OCI-LY7 (cell line): ENCODE data around the gene TOR3A. TPM values are rescaled to one million over a fixed set of nuclear protein-coding genes. Genes with fewer than 3 reads are reported as not detected.

ENCODE experiments used
- Bru-seq: library from RNA; stranded (reverse); fragments of 400-500 nt; gene quantifications from one replicate; lab custom pipeline; 2021; lab: Mats Ljungman, UMichigan
- BruChase-seq, 2 experiments: library from RNA; stranded (reverse); fragments of 400-500 nt; gene quantifications; one replicate each; lab custom pipeline; 2021; lab: Mats Ljungman, UMichigan
- BruUV-seq: library from RNA; stranded (reverse); fragments of 400-500 nt; replicated peaks from 2 replicates; lab custom pipeline; 2021; lab: Mats Ljungman, UMichigan
- CTCF ChIA-PET: fragments of 300-600 bp; sonication (Branson Sonifier 250); formaldehyde crosslinking; loops from one replicate; lab custom pipeline; 2022; ENCODE audit warnings: antibody characterized with exemption; ENCODE audit not compliant: unreplicated experiment; lab: Charles Lee
- POLR2A ChIA-PET: fragments of 300-600 bp; sonication (Branson Sonifier 250); formaldehyde crosslinking; loops from one replicate; lab custom pipeline; 2022; ENCODE audit warnings: antibody characterized with exemption; lab: Charles Lee
- DNase-seq: peaks from one replicate; pipeline ENCODE4 v3.0.0-alpha.2; 2015; ENCODE audit warnings: low spot score
- H2AFZ ChIP-seq: fragments of 200-600 bp; sonication (generic), shearing (Covaris generic); 2 replicates; pipeline ENCODE4 v1.6.1; 2014; ENCODE audit warnings: mild to moderate bottlenecking, antibody characterized with exemption, low read length, moderate library complexity
- H3K27ac ChIP-seq: fragments of 200-600 bp; sonication (generic); 2 replicates; pipeline ENCODE4 v1.5.1; 2014; ENCODE audit warnings: mixed run types, low read depth, mild to moderate bottlenecking, moderate library complexity, low read length, inconsistent platforms; ENCODE audit not compliant: poor library complexity, severe bottlenecking
- H3K36me3 ChIP-seq: fragments of 200-600 bp; sonication (generic); 2 replicates; pipeline ENCODE4 v1.6.1; 2014; ENCODE audit warnings: mild to moderate bottlenecking, antibody characterized with exemption, low read length, moderate library complexity, mixed read lengths; ENCODE audit not compliant: insufficient read depth
- H3K4me1 ChIP-seq: fragments of 200-600 bp; sonication (generic); 2 replicates; pipeline ENCODE4 v1.5.1; 2014; ENCODE audit warnings: mild to moderate bottlenecking, low read length; ENCODE audit not compliant: insufficient read depth, poor library complexity, severe bottlenecking
- H3K4me2 ChIP-seq: fragments of 200-600 bp; sonication (generic); 2 replicates; pipeline ENCODE4 v1.6.1; 2014; ENCODE audit warnings: mild to moderate bottlenecking, low read length
- H3K4me3 ChIP-seq: fragments of 200-600 bp; sonication (generic); 2 replicates; pipeline ENCODE4 v1.5.1; 2014; ENCODE audit warnings: mild to moderate bottlenecking, low read depth, low read length; ENCODE audit not compliant: poor library complexity, severe bottlenecking
- H3K79me2 ChIP-seq: fragments of 200-600 bp; sonication (generic); 2 replicates; pipeline ENCODE4 v1.6.1; 2016; ENCODE audit warnings: low read depth, mild to moderate bottlenecking, low read length, moderate library complexity, mixed read lengths; ENCODE audit not compliant: insufficient read depth
- H3K9me2 ChIP-seq: fragments of 200-600 bp; sonication (generic); 2 replicates; pipeline ENCODE4 v1.6.1; 2016; ENCODE audit warnings: mild to moderate bottlenecking, low read length, mixed read lengths; ENCODE audit not compliant: insufficient read depth
- H3K9me3 ChIP-seq: fragments of 200-600 bp; sonication (generic); 2 replicates; pipeline ENCODE4 v1.6.1; 2014; ENCODE audit warnings: mild to moderate bottlenecking, mixed run types, low read length, mixed read lengths
- H4K20me1 ChIP-seq: fragments of 200-600 bp; sonication (generic); 2 replicates; pipeline ENCODE4 v1.6.1; 2014; ENCODE audit warnings: mild to moderate bottlenecking, antibody characterized with exemption, low read length, moderate library complexity, mixed read lengths; ENCODE audit not compliant: insufficient read depth
- EZH2phosphoT487 ChIP-seq: fragments of 200-600 bp; sonication (generic); IDR thresholded peaks from 2 replicates; pipeline ENCODE4 v1.6.1; 2018; ENCODE audit warnings: low read depth, borderline replicate concordance, mild to moderate bottlenecking, mixed run types, antibody characterized with exemption, low read length, moderate library complexity, mixed read lengths
- intact Hi-C: fragments of 100-400 bp; cut with micrococcal nuclease; formaldehyde crosslinking; loops from one replicate; pipeline ENCODE4 v1.10.0; 2022; ENCODE audit not compliant: unreplicated experiment
- long read RNA-seq: library from polyadenylated mRNA; stranded (forward); transcript quantifications from one replicate; pipeline ENCODE4 v2.0.0, GENCODE V29; 2022
- total RNA-seq, 2 experiments: library from RNA; depleted of rRNA in 1 of 2; stranded (reverse); fragments of >200 nt in 1 of 2; shearing (Covaris generic) in 1 of 2; gene quantifications; 2 replicates each; pipeline ENCODE4 v1.2.3, GENCODE V29; 2014 to 2022
- TF ChIP-seq, protein P1 (sequence below): fragments of 200-600 bp; sonication (generic); conservative IDR thresholded peaks from 2 replicates; pipeline ENCODE4 v1.5.1; 2014; ENCODE audit warnings: mild to moderate bottlenecking, antibody characterized with exemption, low read length, moderate library complexity, mixed read lengths

Gene TOR3A
- total RNA-seq (2014; rRNA removed; shearing (Covaris generic)) (32.9 and 49.0 TPM in 2 replicates), total RNA-seq (2022) (66.7 and 67.4 TPM in 2 replicates), Bru-seq, nascent RNA (percentile 71 among the genes with signal in this experiment), BruChase-seq, experiment 1, labeled RNA remaining after a 6-hour chase (percentile 71 among the genes with signal in this experiment), BruChase-seq, experiment 2, labeled RNA remaining after a 2-hour chase (percentile 79 among the genes with signal in this experiment)
- long read RNA-seq, transcript TOR3A-203 (6 exons, 2,724 nt), result major isoform, 135 of 232 reads
- long read RNA-seq, partial matches to known transcripts, result 21 of 232 reads
- long read RNA-seq, other reads (novel, unspliced or antisense), result 76 of 232 reads

DNA sequence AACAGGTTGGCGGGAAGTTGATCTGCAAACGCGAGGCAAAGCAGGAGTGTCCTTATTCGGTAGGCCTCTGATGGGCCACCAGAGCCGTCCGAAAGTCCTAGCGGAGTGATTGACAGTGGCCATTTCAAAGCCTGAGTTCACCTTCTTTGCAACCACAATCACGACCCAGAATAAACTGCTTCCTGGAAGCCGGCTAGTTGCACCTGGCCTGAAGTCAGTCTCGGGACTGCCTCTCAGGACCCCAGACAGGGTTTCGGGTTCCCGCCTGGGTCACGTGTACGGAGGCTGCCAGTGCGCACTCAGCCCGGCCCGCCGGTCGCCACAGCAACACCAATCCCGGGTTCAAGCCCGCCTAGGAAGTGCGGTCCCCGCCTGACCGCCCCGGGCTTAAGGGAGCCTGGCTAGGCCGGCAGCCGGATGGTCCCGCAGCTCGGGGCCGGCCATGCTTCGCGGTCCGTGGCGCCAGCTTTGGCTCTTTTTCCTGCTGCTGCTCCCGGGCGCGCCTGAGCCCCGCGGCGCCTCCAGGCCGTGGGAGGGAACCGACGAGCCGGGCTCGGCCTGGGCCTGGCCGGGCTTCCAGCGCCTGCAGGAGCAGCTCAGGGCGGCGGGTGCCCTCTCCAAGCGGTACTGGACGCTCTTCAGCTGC is at the start of gene TOR3A:
TOR3A (plus strand) TSS at position 384 of the 646 bp plus-strand sequence; CDS start at position 443, 59 bp downstream.
- peak within 1 kb of the TSS; percentile 72 for H2AFZ ChIP-seq
- no peak for TF ChIP-seq EZH2phosphoT487
- TF ChIP-seq, protein P1, sequence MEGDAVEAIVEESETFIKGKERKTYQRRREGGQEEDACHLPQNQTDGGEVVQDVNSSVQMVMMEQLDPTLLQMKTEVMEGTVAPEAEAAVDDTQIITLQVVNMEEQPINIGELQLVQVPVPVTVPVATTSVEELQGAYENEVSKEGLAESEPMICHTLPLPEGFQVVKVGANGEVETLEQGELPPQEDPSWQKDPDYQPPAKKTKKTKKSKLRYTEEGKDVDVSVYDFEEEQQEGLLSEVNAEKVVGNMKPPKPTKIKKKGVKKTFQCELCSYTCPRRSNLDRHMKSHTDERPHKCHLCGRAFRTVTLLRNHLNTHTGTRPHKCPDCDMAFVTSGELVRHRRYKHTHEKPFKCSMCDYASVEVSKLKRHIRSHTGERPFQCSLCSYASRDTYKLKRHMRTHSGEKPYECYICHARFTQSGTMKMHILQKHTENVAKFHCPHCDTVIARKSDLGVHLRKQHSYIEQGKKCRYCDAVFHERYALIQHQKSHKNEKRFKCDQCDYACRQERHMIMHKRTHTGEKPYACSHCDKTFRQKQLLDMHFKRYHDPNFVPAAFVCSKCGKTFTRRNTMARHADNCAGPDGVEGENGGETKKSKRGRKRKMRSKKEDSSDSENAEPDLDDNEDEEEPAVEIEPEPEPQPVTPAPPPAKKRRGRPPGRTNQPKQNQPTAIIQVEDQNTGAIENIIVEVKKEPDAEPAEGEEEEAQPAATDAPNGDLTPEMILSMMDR, result no peak
- POLR2A ChIA-PET, result interaction anchor here (0.5 to 5.4 kb wide), 8 partner anchors 13 to 517 kb away, joined by 3 to 27 read pairs (median 4); partner anchors contain the start of gene SOAT1
- H3K4me2 ChIP-seq, result peak within 1 kb of the TSS; percentile 99
- H3K4me1 ChIP-seq, result peaks cover 37% of the 10 kb centered on the region
- peaks cover 29% of the 10 kb centered on the region for H3K36me3 ChIP-seq
- H3K9me2 ChIP-seq, result no peaks in the 10 kb centered on the region
- H3K27ac ChIP-seq, result peak within 1 kb of the TSS; percentile 91
- CTCF ChIA-PET, result interaction anchor here (0.7 kb wide), 1 partner anchor 21 kb away, joined by 3 read pairs; no protein-coding TSS in a partner anchor
- peak; percentile 96 for DNase-seq
- no TSS peak for BruUV-seq
- H3K79me2 ChIP-seq, result peaks cover 35% of the 10 kb centered on the region
- peak within 1 kb of the TSS; percentile 90 for H3K4me3 ChIP-seq
- H4K20me1 ChIP-seq, result no peaks in the 10 kb centered on the region
- H3K9me3 ChIP-seq, result no peaks in the 10 kb centered on the region
- intact Hi-C loops, result loop anchor here (1.0 to 5.0 kb wide), 6 partner anchors 43 to 540 kb away; partner anchors contain the start of gene AXDND1

- intact Hi-C loops, result loop anchor here (5.0 to 10.0 kb wide), 2 partner anchors 848 to 920 kb away; partner anchors contain the start of genes CEP350 and TOR1AIP1
- H2AFZ ChIP-seq, result peak overlapping the region; percentile 10; the same call in 1 of the 2 replicates
- no peaks in the 10 kb centered on the region for H3K36me3 ChIP-seq
- peak overlapping the region; percentile 91 for H3K4me2 ChIP-seq
- H3K9me3 ChIP-seq, result no peaks in the 10 kb centered on the region
- peak overlapping the region; percentile 57 for H3K4me3 ChIP-seq
- no peaks in the 10 kb centered on the region for H3K9me2 ChIP-seq
- no TSS peak for BruUV-seq
- DNase-seq, result peak; percentile 69
- H3K79me2 ChIP-seq, result peaks cover 99% of the 10 kb centered on the region
- peak overlapping the region; percentile 82 for H3K27ac ChIP-seq
- H4K20me1 ChIP-seq, result no peaks in the 10 kb centered on the region
- ChIA-PET CTCF (no interaction called here), POLR2A (interaction anchor here (0.5 to 1.0 kb wide), 8 partner anchors 17 to 488 kb away, joined by 3 to 4 read pairs (median 3); no protein-coding TSS in a partner anchor)
- peaks cover 98% of the 10 kb centered on the region for H3K4me1 ChIP-seq
- TF ChIP-seq, protein P1, result no peak
- TF ChIP-seq EZH2phosphoT487, result no peak
Measured at GRCh38 chr1:179034720-179035119, 47.1 kb upstream of the TOR3A start.
